ENCODE data around the gene ADIG. TPM values are rescaled to one million over a fixed set of nuclear protein-coding genes. Genes with fewer than 3 reads are reported as not detected.

Gene ADIG
- total and polyA plus RNA-seq, 2 of the 13 experiments (the other 11 are each of a cell fraction or from before 2014, with no cell fraction given), result 0.15 TPM; not detected in 1

- TF ChIP-seq ZNF597 (CRISPR knock-in tag; IDR thresholded peaks at IDR 0.05) (no peak), TBX2 (CRISPR knock-in tag; IDR thresholded peaks at IDR 0.05; ENCODE audit: borderline replicate concordance) (peak; percentile 98), REPIN1 (CRISPR knock-in tag; IDR thresholded peaks at IDR 0.05; ENCODE audit: borderline replicate concordance, low read depth) (no peak), PHF5A (CRISPR knock-in tag; IDR thresholded peaks at IDR 0.05; ENCODE audit: low read depth, unreplicated experiment) (peak; percentile 98), CREBL2 (CRISPR knock-in tag; IDR thresholded peaks at IDR 0.05; ENCODE audit: borderline replicate concordance) (no peak), TERF1 (CRISPR knock-in tag; IDR thresholded peaks at IDR 0.05) (no peak), ZNF367 (CRISPR knock-in tag; IDR thresholded peaks at IDR 0.05; ENCODE audit: borderline replicate concordance) (no peak), GATAD1 (CRISPR knock-in tag; IDR thresholded peaks at IDR 0.05) (peak; percentile 77), ZNF746 (CRISPR knock-in tag; IDR thresholded peaks at IDR 0.05) (no peak; the same call in 1 of the 2 replicates), ZXDC (CRISPR knock-in tag; IDR thresholded peaks at IDR 0.05) (no peak), PAX8 (CRISPR knock-in tag; IDR thresholded peaks at IDR 0.05; ENCODE audit: borderline replicate concordance) (no peak), MATR3 (CRISPR knock-in tag; IDR thresholded peaks at IDR 0.05) (no peak), ZNF33A (CRISPR knock-in tag; IDR thresholded peaks at IDR 0.05; ENCODE audit: borderline replicate concordance) (no peak), RFX5 (IDR thresholded peaks at IDR 0.05; ENCODE audit: low read depth, low read length) (no peak), ZNF792 (CRISPR knock-in tag; IDR thresholded peaks at IDR 0.05) (peak; percentile 90), SP2 (CRISPR knock-in tag; IDR thresholded peaks at IDR 0.05) (no peak), ZNF563 (CRISPR knock-in tag; IDR thresholded peaks at IDR 0.05) (no peak), KLF6 (CRISPR knock-in tag; IDR thresholded peaks at IDR 0.05) (peak; percentile 65; the same call in 1 of the 2 replicates), ZNF577 (CRISPR knock-in tag; IDR thresholded peaks at IDR 0.05; ENCODE audit: borderline replicate concordance, low read depth) (no peak), ZMYM2 (CRISPR knock-in tag; IDR thresholded peaks at IDR 0.05) (no peak), YEATS4 (CRISPR knock-in tag; IDR thresholded peaks at IDR 0.05; ENCODE audit: borderline replicate concordance) (peak; percentile 65; the same call in 1 of the 2 replicates), PCBP2 (optimal IDR thresholded peaks at IDR 0.05; ENCODE audit: low read depth, low read length, poor library complexity, severe bottlenecking) (no peak), ZNF121 (CRISPR knock-in tag; IDR thresholded peaks at IDR 0.05) (peak; percentile 63), ZNF670 (CRISPR knock-in tag; IDR thresholded peaks at IDR 0.05; ENCODE audit: borderline replicate concordance) (peak; percentile 77; the same call in 1 of the 2 replicates), E2F1 (CRISPR knock-in tag; IDR thresholded peaks at IDR 0.05) (no peak)
Measured at GRCh38 chr20:38604873-38605303, 23.9 kb downstream of the ADIG start (continued).

All from HepG2 (cell line).